ENCODE measurements around the gene SPATS1.

SPATS1 gene, protein sequence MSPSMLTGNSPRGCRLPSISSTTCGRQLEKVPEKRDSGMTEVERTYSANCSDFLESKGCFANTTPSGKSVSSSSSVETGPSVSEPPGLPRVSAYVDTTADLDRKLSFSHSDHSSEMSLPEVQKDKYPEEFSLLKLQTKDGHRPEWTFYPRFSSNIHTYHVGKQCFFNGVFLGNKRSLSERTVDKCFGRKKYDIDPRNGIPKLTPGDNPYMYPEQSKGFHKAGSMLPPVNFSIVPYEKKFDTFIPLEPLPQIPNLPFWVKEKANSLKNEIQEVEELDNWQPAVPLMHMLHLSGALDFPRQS

DNA sequence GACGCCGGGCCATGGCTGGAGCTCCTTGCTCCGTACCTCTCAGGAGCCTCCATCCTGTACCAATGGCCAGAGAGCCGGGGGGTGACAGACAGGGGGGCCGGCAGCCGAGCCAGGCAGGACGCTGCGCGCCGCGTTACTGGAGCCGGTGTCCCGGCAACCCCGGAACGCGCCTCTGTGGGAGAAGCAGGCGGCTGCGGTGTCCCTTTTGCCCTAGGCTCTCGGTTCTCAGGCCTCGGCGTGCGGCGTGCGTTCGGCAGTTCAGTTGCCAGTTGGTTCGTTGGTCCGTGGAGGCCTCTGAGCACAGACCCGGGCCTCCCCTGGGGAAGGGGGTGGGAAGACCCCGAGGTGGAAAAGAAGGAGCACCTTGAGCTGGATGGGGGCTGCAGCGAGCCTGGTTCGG, at the start of gene SPATS1:
SPATS1 (plus strand) TSS at position 162 of the 400 bp plus-strand sequence. CDS start 446 bp downstream, outside the sequence.
- no peak for DNase-seq (ENCODE audit: insufficient read length, low spot score)
- FAIRE-seq, result no peak

DNA sequence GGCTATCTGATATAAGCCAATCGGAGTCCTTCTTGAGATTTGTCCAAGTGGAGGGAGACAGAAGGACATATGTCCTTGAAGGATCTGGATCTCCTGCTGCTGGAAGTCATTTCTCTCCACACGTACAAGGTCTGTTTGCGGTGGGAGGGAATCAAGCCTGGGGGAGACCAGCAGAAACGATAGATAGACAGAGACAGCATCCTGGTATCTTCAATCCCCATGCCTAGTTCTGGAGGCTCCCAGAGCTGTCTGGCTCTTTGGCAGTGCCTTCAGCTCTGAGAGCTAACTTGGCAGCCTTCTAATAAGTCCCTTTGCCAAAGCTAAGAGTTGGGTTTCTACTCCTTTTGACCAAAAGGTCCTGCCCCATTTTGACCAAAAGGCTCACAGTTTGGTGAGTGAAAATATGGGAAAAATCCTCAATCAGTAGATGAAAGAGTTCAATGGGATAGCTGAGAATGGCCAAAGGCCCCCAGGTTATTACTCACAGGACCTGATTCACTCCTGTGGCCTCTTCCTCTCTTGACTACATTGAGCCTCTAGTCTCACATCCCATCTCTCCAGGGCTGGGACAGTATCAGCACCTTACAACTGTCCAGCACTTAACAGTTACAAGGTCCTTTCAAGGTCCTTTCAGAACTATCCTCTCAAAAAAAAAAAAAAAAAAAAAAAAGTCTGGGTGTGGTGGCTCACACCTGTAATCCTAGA, 49.6 kb upstream of the SPATS1 start:
- no peak for FAIRE-seq
- no peak for DNase-seq (ENCODE audit: insufficient read length, low spot score)

DNA sequence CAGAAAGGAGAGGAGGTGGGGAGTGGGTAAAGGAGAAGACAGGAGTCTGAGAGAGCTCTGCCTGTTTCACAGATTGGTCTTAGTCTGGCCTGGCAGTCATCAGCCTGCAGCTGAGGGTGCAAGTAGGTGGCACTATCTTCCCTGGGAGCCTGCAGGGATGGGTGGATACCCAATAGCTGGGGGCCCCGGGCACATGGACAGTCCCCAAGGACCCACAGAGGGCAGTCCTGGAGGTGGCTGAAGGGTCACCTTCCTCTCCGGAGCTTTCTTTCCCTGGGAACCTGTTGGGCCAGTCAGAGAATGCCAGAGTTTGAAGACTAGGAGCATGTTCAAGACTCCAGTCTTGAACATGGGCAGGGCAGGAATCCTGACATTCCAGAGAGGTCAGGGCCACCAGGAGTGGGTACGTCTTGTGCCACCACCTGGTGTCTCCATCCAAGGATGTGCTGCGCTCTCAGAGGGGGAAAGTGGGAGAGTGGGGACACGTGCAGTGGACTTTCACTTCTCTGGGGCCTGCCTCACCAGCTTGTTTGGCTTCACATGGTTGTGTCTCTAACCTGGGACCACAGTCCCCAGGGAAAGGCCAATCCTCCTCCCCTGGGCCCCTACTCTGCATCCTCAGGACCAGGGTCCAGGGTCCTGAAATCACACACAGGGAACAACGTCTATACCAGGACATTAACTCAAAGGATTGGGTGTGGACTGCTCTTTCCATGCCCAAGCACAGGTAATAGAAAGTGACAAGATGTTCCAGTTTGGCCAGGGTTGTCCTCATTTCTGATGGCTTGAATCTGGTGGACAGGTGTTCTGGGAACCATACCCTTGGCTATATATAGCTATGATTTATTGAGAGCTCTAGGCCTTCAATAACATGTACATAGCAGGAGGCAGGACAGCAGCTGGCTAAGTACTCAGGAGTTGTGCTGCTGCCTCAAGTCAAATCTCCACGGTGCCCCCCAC, 47.3 kb upstream of the SPATS1 start:
- FAIRE-seq (no peak), DNase-seq (ENCODE audit: insufficient read length, low spot score) (no peak)

DNA sequence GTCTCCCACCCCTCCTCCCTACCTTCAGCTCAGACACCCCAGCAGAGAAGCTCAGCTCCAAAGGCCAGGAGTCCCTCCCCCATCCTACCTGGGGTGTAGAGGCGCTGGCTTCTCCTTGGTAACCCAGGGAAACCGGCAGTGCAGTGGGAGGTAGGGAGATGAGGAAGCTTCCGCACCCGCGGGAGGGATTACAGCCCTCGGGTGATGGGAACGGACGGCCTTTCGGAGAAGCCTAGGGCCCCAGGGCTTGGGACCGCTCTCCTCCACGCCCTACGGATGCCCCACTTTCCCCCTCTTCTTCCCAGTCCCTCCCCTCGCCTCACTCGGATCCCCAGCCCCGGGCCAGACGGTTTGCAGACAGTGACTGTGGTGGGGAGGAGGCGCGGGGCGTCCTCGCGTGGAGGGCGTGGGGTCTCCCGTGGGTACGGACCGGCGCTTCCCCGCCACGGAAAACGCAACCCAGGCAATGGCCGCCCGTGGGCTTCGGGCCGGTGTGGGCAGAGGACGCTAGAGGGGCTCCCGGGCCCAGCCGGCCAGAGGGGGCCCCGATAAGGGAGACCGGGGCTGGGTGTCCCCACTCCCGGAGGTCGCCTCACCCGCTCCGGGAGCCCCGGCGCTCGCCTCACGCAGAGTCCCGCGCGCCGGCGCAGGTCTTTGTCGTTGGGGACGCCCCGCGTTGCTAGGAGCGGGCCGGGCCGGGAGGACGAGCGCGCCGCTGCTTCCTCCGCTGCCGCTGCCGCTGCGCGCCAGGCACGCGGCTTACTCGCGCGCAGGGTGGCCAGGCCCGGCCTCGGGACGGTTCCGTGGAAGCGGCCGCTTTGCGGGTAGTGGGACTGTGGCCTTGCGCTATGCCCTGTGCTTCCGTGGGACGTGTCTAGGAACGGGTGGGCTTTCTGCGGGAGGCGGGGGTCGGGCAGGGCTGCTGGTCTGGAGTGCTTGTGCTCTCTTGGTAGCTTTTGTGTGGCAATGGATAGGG, 45.1 kb upstream of the SPATS1 start:
- DNase-seq (ENCODE audit: insufficient read length, low spot score) (no peak), FAIRE-seq (no peak)

DNA sequence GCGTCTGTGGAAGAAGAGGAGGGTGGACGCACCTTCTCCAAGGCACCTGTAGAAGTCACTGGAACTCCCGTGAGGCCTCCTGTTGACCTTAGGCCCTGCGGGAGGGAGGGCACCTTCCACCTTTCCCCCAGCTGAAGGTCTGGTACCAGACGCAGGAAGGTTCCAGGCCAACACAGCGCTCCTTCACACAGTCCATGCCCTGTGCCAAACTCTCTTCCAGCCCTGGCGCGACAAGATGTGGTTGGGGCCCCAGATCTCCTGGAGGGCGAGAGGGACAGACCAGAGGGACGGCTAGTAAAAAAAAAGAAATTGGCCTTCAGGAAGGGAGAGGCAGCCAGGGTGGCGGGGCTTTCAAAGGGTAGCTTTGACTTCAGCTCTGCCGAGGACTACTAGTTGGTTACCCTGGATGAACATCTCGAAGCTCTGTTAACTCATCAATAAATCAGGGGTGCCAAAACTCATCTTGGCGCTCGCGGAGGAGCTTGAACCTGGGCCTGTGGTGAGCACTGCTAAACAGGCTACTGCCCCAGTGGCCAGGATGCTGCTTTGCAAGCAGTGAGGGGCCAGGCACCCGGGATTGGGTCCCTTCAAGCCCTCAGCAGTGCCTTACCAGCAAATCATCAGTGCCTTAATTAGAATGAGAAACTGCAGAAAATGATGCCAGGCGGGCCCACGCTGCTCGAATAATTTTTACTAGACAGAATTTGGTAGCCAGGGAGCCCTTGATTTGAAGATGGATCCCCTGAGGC, 44.2 kb upstream of the SPATS1 start:
- FAIRE-seq, result no peak
- DNase-seq (ENCODE audit: insufficient read length, low spot score), result no peak

DNA sequence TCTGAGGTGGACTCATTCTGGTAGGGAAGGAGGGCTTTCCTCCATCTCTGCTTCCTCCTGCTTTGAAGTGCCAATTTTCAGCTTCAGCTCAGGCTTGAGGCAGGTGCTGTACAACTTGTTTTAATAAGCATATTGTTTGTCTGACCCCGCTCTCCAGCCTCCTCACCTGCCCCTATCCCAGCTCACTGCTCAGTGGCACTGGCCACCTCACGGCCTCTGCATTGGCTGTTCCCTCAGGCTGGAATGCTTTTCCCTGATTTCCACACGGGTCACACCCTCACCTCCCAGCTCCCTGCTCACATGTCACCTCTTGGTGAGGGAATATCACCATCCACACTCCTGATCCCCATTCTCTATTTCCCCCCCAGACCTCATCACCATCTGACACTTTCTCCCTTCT, 43.6 kb upstream of the SPATS1 start:
- FAIRE-seq (no peak), DNase-seq (ENCODE audit: insufficient read length, low spot score) (no peak)

DNA sequence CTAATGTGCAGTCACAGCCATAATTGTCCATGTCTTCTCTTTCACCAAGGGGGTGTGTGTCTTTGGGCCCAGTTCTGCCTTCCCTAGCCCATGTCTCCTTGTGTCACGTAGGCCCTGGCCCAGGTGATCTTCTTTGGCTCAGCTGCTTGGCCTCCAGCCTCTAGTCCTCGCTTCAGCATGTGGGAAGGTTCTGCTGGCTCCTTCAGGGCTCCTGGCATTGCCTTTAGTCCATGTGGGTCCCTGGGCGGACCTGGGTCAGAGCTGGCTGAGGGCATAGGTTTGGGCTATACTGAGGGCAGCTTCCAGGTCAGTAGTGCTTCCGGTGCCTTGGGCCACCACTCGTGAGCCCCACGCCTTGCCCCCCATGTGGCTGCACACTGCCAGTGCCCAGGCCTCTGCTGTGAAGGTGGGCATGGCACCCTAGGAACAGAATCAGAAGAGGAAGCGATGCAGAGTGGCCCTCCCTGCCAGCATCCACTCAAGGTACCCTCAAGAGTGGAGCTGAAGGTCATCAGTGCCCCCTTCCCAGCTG, 42.1 kb upstream of the SPATS1 start:
- FAIRE-seq (no peak), DNase-seq (ENCODE audit: insufficient read length, low spot score) (no peak)

DNA sequence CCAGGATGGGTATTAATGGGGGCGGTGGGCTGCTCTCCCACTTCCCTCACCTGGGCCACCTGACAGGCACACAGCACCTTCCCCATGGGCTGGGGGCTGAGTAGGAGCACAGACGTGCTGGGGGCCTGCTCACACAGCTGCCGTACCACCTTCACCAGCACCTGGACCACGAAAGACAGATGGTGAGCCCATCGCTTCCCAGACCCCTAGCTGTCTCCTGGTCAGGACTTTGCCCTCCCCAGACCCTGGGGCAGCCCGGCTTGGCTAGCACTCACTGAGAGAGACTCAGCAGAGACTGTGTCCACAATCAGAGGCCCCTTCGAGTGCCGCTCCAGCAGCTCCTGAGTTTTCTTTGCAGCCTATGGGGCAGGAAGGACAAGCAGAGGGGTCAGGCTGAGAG, 41.3 kb upstream of the SPATS1 start:
- FAIRE-seq (no peak), DNase-seq (ENCODE audit: insufficient read length, low spot score) (no peak)

DNA sequence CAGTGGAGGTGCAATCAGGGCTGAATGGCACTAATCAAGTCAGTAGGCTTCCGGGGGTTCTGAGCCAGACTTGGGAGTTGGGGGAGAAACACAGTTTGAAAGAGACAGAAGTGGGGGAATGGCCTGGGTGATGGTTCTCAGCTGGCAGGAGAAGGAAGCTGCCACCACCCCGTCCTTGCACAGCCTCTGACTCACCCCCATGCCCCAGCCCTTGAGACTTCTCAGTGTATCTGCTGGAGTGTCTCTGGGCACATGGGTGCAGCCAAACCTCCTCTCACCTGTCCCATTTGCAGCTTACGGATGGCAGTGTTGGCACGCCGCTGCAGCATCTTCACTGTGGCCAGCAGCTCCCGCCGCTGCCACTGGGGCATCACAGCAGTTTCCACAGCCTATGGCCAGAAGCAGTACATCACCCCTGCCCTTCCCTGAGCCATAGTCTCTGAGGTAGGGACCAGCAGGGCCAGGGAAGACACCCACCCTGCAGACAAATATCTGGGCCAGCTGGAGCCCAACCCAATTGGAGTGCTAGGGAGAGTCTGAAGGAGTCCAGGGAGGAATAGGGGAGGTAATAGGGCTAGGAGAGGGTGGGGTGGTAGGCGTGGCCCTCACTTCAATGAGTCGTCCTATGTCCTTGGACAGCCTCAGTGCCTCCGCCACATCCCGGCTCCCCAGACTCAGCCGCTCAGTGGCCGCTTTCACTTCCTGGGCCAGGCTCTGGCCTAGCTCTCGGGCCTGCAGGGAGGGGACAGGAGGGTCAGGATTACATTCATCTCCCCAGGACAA, 40.5 kb upstream of the SPATS1 start:
- no peak for FAIRE-seq

DNA sequence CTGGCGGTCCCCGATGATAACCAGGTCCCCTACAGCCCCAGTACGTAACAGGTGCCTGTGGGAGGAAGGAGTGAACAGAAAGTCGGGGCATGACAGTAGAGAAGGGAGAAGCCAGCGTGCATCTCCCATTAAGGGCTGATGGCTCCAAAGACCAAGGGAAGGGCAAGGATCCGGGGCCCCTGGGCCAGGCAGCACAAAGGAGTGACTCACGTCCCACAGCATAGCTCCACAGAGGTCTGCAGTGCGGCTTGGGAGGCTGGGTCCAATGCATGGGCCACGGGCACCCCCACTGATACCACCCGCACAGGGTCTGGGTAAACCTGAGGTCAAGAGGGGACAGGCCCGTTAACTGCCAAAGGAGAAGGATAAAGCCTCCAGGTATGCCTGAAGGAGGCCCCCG, 39.6 kb upstream of the SPATS1 start:
- no peak for FAIRE-seq
- DNase-seq (ENCODE audit: insufficient read length, low spot score), result no peak

More for the DNA sequence above, 40.5 kb upstream of the SPATS1 start:
- no peak for DNase-seq (ENCODE audit: insufficient read length, low spot score)

DNA sequence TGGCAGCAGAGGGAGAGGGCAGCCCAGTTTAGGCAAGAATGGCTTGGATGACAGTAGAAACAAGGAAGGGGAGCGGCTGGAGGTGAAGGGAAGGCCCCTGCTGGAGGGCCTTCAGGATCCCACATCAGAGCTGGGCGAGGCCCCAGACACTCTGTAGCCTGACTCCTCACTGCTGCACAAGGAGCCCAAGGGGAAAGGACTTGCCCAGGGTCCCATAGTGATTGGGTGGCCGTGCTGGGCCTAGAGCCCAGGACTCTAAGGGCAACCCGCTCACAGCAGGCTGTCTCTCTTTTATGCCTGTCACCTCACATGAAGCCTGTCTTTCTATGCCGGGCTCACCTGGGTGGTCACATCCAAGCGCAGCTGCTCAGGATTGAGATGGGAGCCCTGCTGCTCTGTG, 38.6 kb upstream of the SPATS1 start:
- no peak for FAIRE-seq

DNA sequence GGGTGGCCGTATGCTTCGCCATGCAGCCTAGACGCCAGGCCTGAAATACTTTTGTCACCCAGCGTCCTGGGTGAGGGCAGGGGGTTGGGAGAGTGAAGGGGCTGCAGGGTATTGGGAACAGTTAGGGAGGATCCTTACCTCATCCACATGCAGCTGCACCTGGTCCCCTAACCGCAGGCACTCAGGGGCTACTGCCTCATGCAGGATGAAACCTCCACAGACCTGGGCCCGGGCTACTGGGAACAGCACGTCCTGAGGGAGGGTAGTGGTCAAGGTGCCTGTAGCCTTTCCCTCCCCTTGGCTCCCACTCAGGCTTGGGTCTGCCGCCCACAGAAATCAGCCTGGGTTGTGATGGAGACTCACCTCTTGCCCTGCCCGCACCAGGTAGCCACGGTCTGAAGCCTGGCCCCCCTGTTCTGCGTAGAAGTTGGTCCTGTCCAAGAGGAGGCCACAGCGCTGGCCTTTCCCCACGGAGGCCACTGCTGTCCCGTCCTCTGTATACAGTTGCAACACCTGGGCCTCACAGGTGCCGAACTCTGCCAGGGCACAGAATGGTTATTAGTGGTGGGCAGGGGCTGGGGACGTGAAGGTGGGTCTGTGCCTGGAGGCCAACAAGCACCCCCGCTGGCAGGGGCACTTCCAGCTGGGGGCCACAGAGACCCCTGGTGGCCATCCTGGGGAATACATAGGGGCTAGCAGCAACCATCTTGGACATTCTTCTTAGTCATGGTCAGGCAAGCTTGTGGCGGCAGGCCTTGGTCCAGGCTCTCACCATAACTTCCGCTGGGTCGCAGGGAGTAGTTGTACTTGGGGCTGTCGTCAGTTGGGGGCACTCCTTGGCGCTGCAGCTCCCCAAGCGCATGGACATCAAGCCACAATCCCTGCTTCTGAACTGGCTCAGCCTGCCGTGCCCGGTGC, 37.9 kb upstream of the SPATS1 start:
- FAIRE-seq (peak; percentile 37), DNase-seq (ENCODE audit: insufficient read length, low spot score) (peak; percentile 46)

More for the DNA sequence above, 38.6 kb upstream of the SPATS1 start:
- DNase-seq (ENCODE audit: insufficient read length, low spot score), result no peak

DNA sequence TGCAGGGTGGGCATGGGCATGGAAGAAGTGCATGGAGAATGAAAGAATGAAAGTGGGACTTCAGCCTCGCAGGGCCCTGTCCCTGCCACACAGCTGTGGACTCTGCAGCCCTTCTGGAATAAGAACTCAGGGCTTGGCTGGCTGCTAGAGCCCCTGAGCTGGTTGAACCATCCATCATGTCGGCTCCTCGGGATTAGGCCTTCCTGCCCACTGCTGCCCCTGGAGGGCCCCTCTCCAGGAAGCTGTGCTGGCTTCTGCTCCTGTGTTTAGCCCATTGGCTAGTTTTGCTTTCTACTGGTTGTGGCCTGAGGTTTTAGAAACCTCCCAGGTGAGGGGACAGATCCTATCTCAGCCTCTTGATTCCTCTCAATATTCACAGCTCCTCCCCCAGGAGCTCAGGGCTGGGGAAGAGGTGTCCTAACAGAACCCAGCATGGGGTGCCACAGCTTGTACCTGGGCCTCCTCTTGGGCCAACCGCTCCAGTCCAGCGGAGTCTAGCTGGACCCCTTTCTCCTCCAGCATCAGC, 37.2 kb upstream of the SPATS1 start:
- no peak for FAIRE-seq
- no peak for DNase-seq (ENCODE audit: insufficient read length, low spot score)

DNA sequence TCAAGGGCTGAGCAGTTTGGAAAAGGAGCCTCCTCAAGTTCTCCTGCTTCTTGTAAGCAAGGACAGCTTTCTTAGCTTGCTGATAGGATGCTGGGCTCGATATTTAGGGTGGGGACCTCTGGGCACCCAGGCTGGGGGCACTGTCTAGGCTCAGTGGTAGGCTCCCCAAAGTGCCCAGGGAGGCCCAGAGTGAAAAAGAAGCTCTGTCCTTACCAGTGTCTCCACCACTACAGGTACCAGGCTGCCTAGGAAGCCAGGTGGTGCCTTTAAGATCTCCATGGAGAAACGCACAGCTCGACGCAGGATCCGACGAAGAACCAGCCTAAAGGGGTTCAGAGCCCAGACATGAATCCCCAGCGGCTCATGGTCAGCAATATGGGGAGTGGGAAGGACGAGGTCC, 35.7 kb upstream of the SPATS1 start:
- DNase-seq (ENCODE audit: insufficient read length, low spot score), result no peak
- FAIRE-seq, result no peak

DNA sequence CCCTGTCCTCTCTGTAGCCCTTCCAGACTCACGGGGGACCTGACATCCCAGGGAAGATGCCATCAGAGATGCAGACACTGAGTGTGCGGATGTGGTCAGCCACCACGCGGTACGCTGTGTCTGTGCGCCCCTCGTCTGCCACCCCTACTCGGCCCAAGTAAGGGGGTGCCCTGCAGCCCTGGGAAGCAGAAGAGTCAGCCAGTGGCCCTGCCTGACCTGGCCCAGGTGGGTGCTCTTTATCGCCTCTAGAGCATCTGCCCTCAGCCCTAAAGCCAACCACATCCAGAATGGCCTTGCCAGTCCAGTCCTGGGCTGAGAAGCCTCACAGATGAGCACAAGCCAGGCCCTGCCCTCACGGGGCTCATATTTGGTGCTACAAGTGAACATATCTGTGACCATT, 35.2 kb upstream of the SPATS1 start:
- DNase-seq (ENCODE audit: insufficient read length, low spot score) (no peak), FAIRE-seq (no peak)

DNA sequence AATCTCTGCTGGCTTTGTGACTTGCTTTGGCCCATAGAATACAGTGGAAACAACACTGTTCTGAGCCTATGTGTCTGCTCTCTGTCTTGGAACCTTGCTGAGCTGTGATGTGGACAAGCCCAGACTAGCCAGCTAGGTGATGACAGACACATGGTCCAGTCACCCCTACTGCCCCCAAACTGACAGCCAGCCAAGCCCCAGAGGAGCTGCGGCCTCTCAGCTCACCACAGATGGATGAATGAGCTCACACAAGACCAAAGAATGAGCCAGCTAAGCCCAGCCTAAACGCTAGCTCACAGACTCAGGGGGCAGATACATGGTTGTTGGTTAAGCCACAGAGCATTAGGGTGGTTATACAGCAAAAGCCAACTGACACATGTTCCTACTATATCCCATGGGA, 33.4 kb upstream of the SPATS1 start:
- no peak for DNase-seq (ENCODE audit: insufficient read length, low spot score)
- no peak for FAIRE-seq

DNA sequence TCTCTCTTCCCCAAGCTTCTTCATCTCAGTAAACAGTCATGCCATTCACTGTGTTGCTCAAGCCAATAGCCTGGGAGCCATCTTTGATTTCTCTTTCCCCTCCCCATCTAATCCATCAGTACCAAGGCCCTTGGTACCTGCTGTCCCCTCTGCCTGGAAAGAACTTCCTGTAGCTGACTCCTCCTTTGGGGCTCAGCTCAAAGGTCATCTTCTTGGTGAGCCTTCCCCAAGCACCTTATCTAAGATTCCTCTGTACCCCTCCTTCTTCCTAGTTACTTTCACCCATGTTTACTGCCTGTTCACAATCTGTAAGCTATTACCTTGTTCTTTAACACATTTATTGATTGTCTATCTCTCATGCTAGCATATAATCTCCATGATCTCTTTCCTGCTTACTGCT, 32.8 kb upstream of the SPATS1 start:
- no peak for DNase-seq (ENCODE audit: insufficient read length, low spot score)
- FAIRE-seq, result no peak

All from GM19239 (cell line).